H1 (cell line): ENCODE data around the gene GRM5. TPM values are rescaled to one million over a fixed set of nuclear protein-coding genes. Genes with fewer than 3 reads are reported as not detected.

ENCODE experiments used
- CTCF ChIA-PET: fragments of 300-600 bp; sonication (Branson Sonifier 250); formaldehyde crosslinking; loops from one replicate; lab custom pipeline; 2021; ENCODE audit not compliant: partially characterized antibody; lab: Charles Lee
- POLR2A ChIA-PET: fragments of 300-600 bp; sonication (Branson Sonifier 250); formaldehyde crosslinking; loops from one replicate; lab custom pipeline; 2021; ENCODE audit warnings: inconsistent platforms; ENCODE audit not compliant: partially characterized antibody; lab: Charles Lee
- DNase-seq, 2 experiments: peaks; one replicate each; pipeline versions ENCODE4 v3.0.0 to v3.0.0-alpha.2; 2010 to 2022; ENCODE audit warnings: low spot score in 2 of 2, low read depth in 1 of 2, mixed read lengths in 1 of 2
- FAIRE-seq: peaks from 2 replicates; lab custom pipeline; 2011; peaks lifted over from hg19 to GRCh38; lab: Jason Lieb, UNC
- H2AFZ ChIP-seq: 2 replicates; pipeline ENCODE4 v1.8.1; 2012; ENCODE audit warnings: low read length, inconsistent platforms
- H2AK5ac ChIP-seq: 2 replicates; pipeline ENCODE4 v1.6.1; 2013; ENCODE audit warnings: low read depth, low read length
- H2BK120ac ChIP-seq: replicated peaks from 2 replicates; pipeline ENCODE3; 2013; ENCODE audit warnings: low read depth, low read length, inconsistent platforms
- H2BK12ac ChIP-seq: 2 replicates; pipeline ENCODE4 v1.6.1; 2013; ENCODE audit warnings: low read depth, low read length
- H2BK15ac ChIP-seq: 2 replicates; pipeline ENCODE4 v1.6.1; 2013; ENCODE audit warnings: low read length
- H2BK20ac ChIP-seq: 2 replicates; pipeline ENCODE4 v1.6.1; 2013; ENCODE audit warnings: low read length
- H2BK5ac ChIP-seq: 2 replicates; pipeline ENCODE4 v1.6.1; 2013; ENCODE audit warnings: low read depth, low read length
- H3K14ac ChIP-seq: 2 replicates; pipeline ENCODE4 v1.6.1; 2013; ENCODE audit warnings: inconsistent platforms; ENCODE audit not compliant: insufficient read length
- H3K18ac ChIP-seq: 2 replicates; pipeline ENCODE4 v1.6.1; 2013; ENCODE audit warnings: low read length; ENCODE audit errors: extremely low read depth
- H3K23ac ChIP-seq: 2 replicates; pipeline ENCODE4 v1.6.1; 2013; ENCODE audit warnings: inconsistent platforms; ENCODE audit not compliant: insufficient read length
- H3K23me2 ChIP-seq: 2 replicates; pipeline ENCODE4 v1.6.1; 2013; ENCODE audit warnings: low read depth, low read length
- H3K27ac ChIP-seq: 2 replicates; pipeline ENCODE4 v1.6.1; 2011; ENCODE audit warnings: low read depth, low read length, inconsistent platforms
- H3K27me3 ChIP-seq, 4 experiments: replicated peaks in 1 of 4; 1 replicate in 1 of 4; 2 replicates in 3 of 4; pipeline versions ENCODE4 v1.6.1 to v1.8.1; 2011 to 2013; ENCODE audit warnings: low read length in 3 of 4, mild to moderate bottlenecking in 3 of 4, inconsistent platforms in 2 of 4, mixed read lengths in 2 of 4, moderate library complexity in 1 of 4; ENCODE audit not compliant: control insufficient read depth in 3 of 4, insufficient read depth in 3 of 4; ENCODE audit errors: extremely low read depth in 1 of 4
- H3K36me3 ChIP-seq, 4 experiments: 2 replicates each; pipeline versions ENCODE4 v1.6.1 to v1.8.1; 2011 to 2013; ENCODE audit warnings: mild to moderate bottlenecking in 4 of 4, low read length in 3 of 4, moderate library complexity in 2 of 4, control low read depth in 1 of 4, inconsistent platforms in 1 of 4; ENCODE audit not compliant: insufficient read depth in 4 of 4, control insufficient read depth in 2 of 4
- H3K4ac ChIP-seq: replicated peaks from 2 replicates; pipeline ENCODE3; 2013; ENCODE audit warnings: low read length, low read depth, mixed read lengths, inconsistent platforms; ENCODE audit not compliant: insufficient read length
- H3K4me1 ChIP-seq, 4 experiments: replicated peaks in 1 of 4; 1 replicate in 1 of 4; 2 replicates in 3 of 4; pipeline versions ENCODE4 v1.6.1 to v1.8.1; 2011 to 2013; ENCODE audit warnings: low read length in 3 of 4, inconsistent platforms in 2 of 4, mixed read lengths in 1 of 4; ENCODE audit not compliant: insufficient read depth in 4 of 4, control insufficient read depth in 3 of 4
- H3K4me2 ChIP-seq, 2 experiments: 2 replicates each; pipeline versions ENCODE4 v1.6.1 to v1.8.1; 2011 to 2013; ENCODE audit warnings: low read depth in 2 of 2, low read length in 2 of 2, control low read depth in 1 of 2, inconsistent platforms in 1 of 2, mild to moderate bottlenecking in 1 of 2; ENCODE audit not compliant: insufficient read depth in 1 of 2
- H3K4me3 ChIP-seq, 4 experiments: fragments of 200-600, 300-600 bp in 1 of 4; sonication (generic), shearing (Covaris generic), sonication (Bioruptor Twin) in 1 of 4; 2 replicates each; pipeline versions ENCODE4 v1.5.1 to v1.8.1; 2011 to 2016; ENCODE audit warnings: low read length in 4 of 4, low read depth in 3 of 4, control low read depth in 2 of 4, inconsistent platforms in 2 of 4, mild to moderate bottlenecking in 2 of 4, mixed read lengths in 1 of 4, moderate library complexity in 1 of 4; ENCODE audit not compliant: insufficient read depth in 2 of 4; ENCODE audit errors: extremely low read depth in 1 of 4
- H3K56ac ChIP-seq: replicated peaks from 2 replicates; pipeline ENCODE3; 2013; ENCODE audit warnings: low read depth, mild to moderate bottlenecking, mixed read lengths, low read length, inconsistent platforms; ENCODE audit not compliant: insufficient read length
- H3K79me1 ChIP-seq: 2 replicates; pipeline ENCODE4 v1.6.1; 2013; ENCODE audit warnings: low read depth, low read length, control low read depth
- H3K79me2 ChIP-seq, 2 experiments: 2 replicates each; pipeline versions ENCODE4 v1.6.1 to v1.8.1; 2012 to 2013; ENCODE audit warnings: low read length in 2 of 2, mild to moderate bottlenecking in 2 of 2, inconsistent platforms in 1 of 2; ENCODE audit not compliant: insufficient read depth in 2 of 2, control insufficient read depth in 1 of 2
- H3K9ac ChIP-seq, 4 experiments: replicated peaks in 1 of 4; 1 replicate in 1 of 4; 2 replicates in 3 of 4; pipeline versions ENCODE4 v1.6.1 to v1.8.1; 2011 to 2013; ENCODE audit warnings: low read depth in 3 of 4, low read length in 3 of 4, control low read depth in 2 of 4, mild to moderate bottlenecking in 2 of 4, moderate library complexity in 2 of 4, inconsistent platforms in 1 of 4; ENCODE audit errors: extremely low read depth in 1 of 4
- H3K9me3 ChIP-seq, 2 experiments: 2 replicates each; pipeline versions ENCODE4 v1.6.1 to v1.8.1; 2012 to 2013; ENCODE audit warnings: mild to moderate bottlenecking in 2 of 2, moderate library complexity in 2 of 2, control low read depth in 1 of 2, inconsistent platforms in 1 of 2, low read depth in 1 of 2, low read length in 1 of 2, mixed read lengths in 1 of 2; ENCODE audit not compliant: insufficient read depth in 2 of 2
- H4K20me1 ChIP-seq, 2 experiments: replicated peaks in 1 of 2; 2 replicates each; pipeline versions ENCODE3 to v1.8.1; 2011 to 2013; ENCODE audit warnings: inconsistent platforms in 2 of 2, low read length in 2 of 2, mild to moderate bottlenecking in 1 of 2; ENCODE audit not compliant: insufficient read depth in 2 of 2, control insufficient read depth in 1 of 2
- H4K5ac ChIP-seq: 2 replicates; pipeline ENCODE4 v1.6.1; 2013; ENCODE audit warnings: low read length, low read depth, mixed read lengths, inconsistent platforms; ENCODE audit not compliant: insufficient read length
- H4K8ac ChIP-seq: 2 replicates; pipeline ENCODE4 v1.8.0; 2013; ENCODE audit warnings: mild to moderate bottlenecking, moderate library complexity, low read length, inconsistent platforms; ENCODE audit not compliant: insufficient read depth; ENCODE audit errors: extremely low read depth
- H4K91ac ChIP-seq: replicated peaks from 2 replicates; pipeline ENCODE3; 2013; ENCODE audit warnings: low read length, mixed read lengths, inconsistent platforms; ENCODE audit not compliant: insufficient read length
- BCL11A ChIP-seq, 2 experiments: IDR thresholded peaks; one replicate each; pipeline ENCODE4 v1.6.1; 2011; ENCODE audit warnings: low read depth in 2 of 2, low read length in 2 of 2, mild to moderate bottlenecking in 2 of 2
- FOSL1 ChIP-seq: IDR thresholded peaks from 2 replicates; pipeline ENCODE4 v1.6.1; 2011; ENCODE audit warnings: mild to moderate bottlenecking, low read depth, low read length, moderate library complexity; ENCODE audit not compliant: insufficient read depth
- MAFK ChIP-seq: IDR thresholded peaks from 2 replicates; pipeline ENCODE4 v1.6.1; 2012; ENCODE audit warnings: low read depth, mild to moderate bottlenecking, improper control_type of control experiment, low read length
- NANOG ChIP-seq: IDR thresholded peaks from 2 replicates; pipeline ENCODE4 v1.6.1; 2011; ENCODE audit warnings: low read length, low read depth, mild to moderate bottlenecking, inconsistent platforms; ENCODE audit not compliant: insufficient read depth, poor library complexity, severe bottlenecking
- POLR2AphosphoS5 ChIP-seq: IDR thresholded peaks from 2 replicates; pipeline ENCODE4 v1.6.1; 2011; ENCODE audit warnings: low read depth, low read length
- SIRT6 ChIP-seq: IDR thresholded peaks from one replicate; pipeline ENCODE4 v1.7.1; 2012; ENCODE audit warnings: low read length, inconsistent platforms
- SIX5 ChIP-seq: IDR thresholded peaks from 2 replicates; pipeline ENCODE4 v1.6.1; 2011; ENCODE audit warnings: mild to moderate bottlenecking, low read depth, low read length
- SRF ChIP-seq: IDR thresholded peaks from 2 replicates; pipeline ENCODE4 v1.6.1; 2011; ENCODE audit warnings: mild to moderate bottlenecking, low read depth, low read length, moderate library complexity
- SUZ12 ChIP-seq: fragments of 200-600 bp; sonication (generic); IDR thresholded peaks from 2 replicates; pipeline ENCODE4 v1.6.1; 2012; ENCODE audit warnings: mild to moderate bottlenecking, inconsistent platforms, low read length, moderate library complexity, mixed read lengths
- TAF1 ChIP-seq: IDR thresholded peaks from 2 replicates; pipeline ENCODE4 v1.6.1; 2011; ENCODE audit warnings: mild to moderate bottlenecking, low read depth, low read length
- TCF12 ChIP-seq: IDR thresholded peaks from 2 replicates; pipeline ENCODE4 v1.6.1; 2011; ENCODE audit warnings: low read depth, mild to moderate bottlenecking, low read length
- WGBS, 2 experiments: shearing (Covaris generic) in 1 of 2; methylation state at CpG; one replicate each; pipeline versions ENCODE4 v1.1.6 to v1.1.7; 2013 to 2015; ENCODE audit warnings: low lambda C conversion rate in 2 of 2, mixed read lengths in 2 of 2, inconsistent platforms in 1 of 2, low coverage in 1 of 2, missing lambda C conversion rate in 1 of 2; ENCODE audit not compliant: insufficient replicate concordance in 2 of 2, insufficient coverage in 1 of 2, insufficient read length in 1 of 2; ENCODE audit errors: extremely low coverage in 1 of 2, missing lambda C conversion rate in 1 of 2; 5-methylcytosine and 5-hydroxymethylcytosine counted together
- polyA plus RNA-seq, 7 experiments: library from polyadenylated mRNA; depleted of rRNA in 3 of 7; stranded (reverse) in 5 of 7; unstranded in 2 of 7; fragments of >200 nt in 5 of 7; fragments of 200-250 nt in 2 of 7; gene quantifications; 1 replicate in 5 of 7; 2 replicates in 1 of 7; 4 replicates in 1 of 7; pipeline versions ENCODE4 v1.2.1 to v1.2.3, GENCODE V29; 2011 to 2013; ENCODE audit warnings: missing spikeins in 2 of 7, mixed read lengths in 2 of 7
- total RNA-seq: library from RNA; stranded (reverse); fragmentation: NEBNext Ultra II Directional; extraction: Animal tissue kit (Norgen Biotek cat#: 25700); gene quantifications from 2 replicates; pipeline ENCODE4 v1.2.1, GENCODE V29; 2021
- TF ChIP-seq, protein P1 (sequence below): IDR thresholded peaks from 2 replicates; pipeline ENCODE4 v1.6.1; 2012; ENCODE audit warnings: inconsistent platforms

GRM5 gene
- total and polyA plus RNA-seq, 2 of the 8 experiments (the other 6 are each of a cell fraction or from before 2014, with no cell fraction given) = 0.15 to 0.43 TPM

DNA sequence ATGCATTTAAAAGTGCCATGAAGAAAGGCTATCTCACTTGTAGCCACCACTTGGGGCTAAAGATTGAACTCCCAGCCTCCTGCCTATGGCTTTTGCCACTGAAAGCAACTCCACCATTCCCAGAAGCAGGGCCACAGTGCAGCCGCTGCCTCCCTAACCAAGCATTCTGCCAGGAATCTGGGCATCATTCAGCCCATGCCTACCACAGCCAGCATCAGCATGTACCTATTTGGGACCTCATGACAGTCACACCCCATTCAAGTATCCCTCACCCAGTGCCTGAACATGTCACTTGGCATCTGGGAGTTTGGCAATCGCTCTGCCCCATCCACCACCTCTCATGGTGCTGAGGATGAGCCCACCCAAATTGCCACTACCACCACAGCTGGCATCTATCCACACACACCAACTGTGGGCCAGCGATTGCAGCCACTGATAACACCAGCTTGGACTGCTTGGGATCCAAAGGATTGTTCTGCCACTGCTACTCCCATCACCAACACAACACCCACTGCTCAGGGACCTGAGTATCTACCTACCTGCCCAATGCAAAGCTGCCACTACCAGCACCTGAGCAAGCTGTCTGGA, 234.4 kb downstream of the GRM5 start:
- no peak overlapping the region for H2AK5ac ChIP-seq
- H4K91ac ChIP-seq = no peak overlapping the region
- H3K4ac ChIP-seq = no peak overlapping the region
- no peak overlapping the region for H3K4me2 ChIP-seq
- H2BK20ac ChIP-seq = no peak overlapping the region
- no peak overlapping the region for H2AFZ ChIP-seq
- no peak overlapping the region for H4K5ac ChIP-seq
- peaks cover 0 to 1% (median 0%) of the 10 kb centered on the region in 4 experiments; a peak in 1 of 7 replicates for H3K27me3 ChIP-seq
- ChIA-PET CTCF (no interaction called here), POLR2A (no interaction called here)
- no peak overlapping the region for H2BK15ac ChIP-seq
- H4K8ac ChIP-seq = no peak overlapping the region
- no peak overlapping the region for H3K23ac ChIP-seq
- H3K36me3 ChIP-seq = no peaks in the 10 kb centered on the region
- no peak overlapping the region for H3K9ac ChIP-seq
- H3K79me1 ChIP-seq = no peaks in the 10 kb centered on the region
- no peak for DNase-seq
- no peaks in the 10 kb centered on the region; a peak in 1 of 4 replicates for H3K9me3 ChIP-seq
- H2BK12ac ChIP-seq = no peak overlapping the region; the same call in 1 of the 2 replicates
- H3K79me2 ChIP-seq = no peaks in the 10 kb centered on the region
- WGBS, 2 experiments = 93% methylated on average over 3 of the region's 3 CpGs; no CpG with 5 or more reads in 1 of the 2 experiments
- no peak overlapping the region for H3K27ac ChIP-seq
- H3K4me1 ChIP-seq = no peaks in the 10 kb centered on the region
- H3K56ac ChIP-seq = no peak overlapping the region
- H3K4me3 ChIP-seq = no peak overlapping the region
- no peak for FAIRE-seq
- H2BK5ac ChIP-seq = no peak overlapping the region
- H3K14ac ChIP-seq = no peak overlapping the region
- no peaks in the 10 kb centered on the region for H4K20me1 ChIP-seq
- H3K23me2 ChIP-seq = no peaks in the 10 kb centered on the region; the same call in 1 of the 2 replicates
- no peak overlapping the region for H2BK120ac ChIP-seq
- TF ChIP-seq BCL11A (IDR thresholded peaks at IDR 0.05; ENCODE audit: low read depth in 2 of 2, low read length in 2 of 2) (no peak), FOSL1 (no peak), NANOG (no peak), SRF (no peak), TCF12 (no peak), TAF1 (no peak), SUZ12 (no peak), MAFK (no peak), SIX5 (no peak), SIRT6 (no peak), POLR2AphosphoS5 (no peak)
- TF ChIP-seq, protein P1, sequence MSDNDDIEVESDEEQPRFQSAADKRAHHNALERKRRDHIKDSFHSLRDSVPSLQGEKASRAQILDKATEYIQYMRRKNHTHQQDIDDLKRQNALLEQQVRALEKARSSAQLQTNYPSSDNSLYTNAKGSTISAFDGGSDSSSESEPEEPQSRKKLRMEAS = no peak
- H3K18ac ChIP-seq = no peak overlapping the region
